NCI-H82 treated with DMSO at 0.1 percent for 48 hours (cell line): ENCODE measurements around the gene HOXA10.

Source experiments
- DNase-seq: peaks from one replicate; lab custom pipeline; 2025; ENCODE audit not compliant: unreplicated experiment; lab: John Stamatoyannopoulos, UW

The HOXA10 gene

DNA sequence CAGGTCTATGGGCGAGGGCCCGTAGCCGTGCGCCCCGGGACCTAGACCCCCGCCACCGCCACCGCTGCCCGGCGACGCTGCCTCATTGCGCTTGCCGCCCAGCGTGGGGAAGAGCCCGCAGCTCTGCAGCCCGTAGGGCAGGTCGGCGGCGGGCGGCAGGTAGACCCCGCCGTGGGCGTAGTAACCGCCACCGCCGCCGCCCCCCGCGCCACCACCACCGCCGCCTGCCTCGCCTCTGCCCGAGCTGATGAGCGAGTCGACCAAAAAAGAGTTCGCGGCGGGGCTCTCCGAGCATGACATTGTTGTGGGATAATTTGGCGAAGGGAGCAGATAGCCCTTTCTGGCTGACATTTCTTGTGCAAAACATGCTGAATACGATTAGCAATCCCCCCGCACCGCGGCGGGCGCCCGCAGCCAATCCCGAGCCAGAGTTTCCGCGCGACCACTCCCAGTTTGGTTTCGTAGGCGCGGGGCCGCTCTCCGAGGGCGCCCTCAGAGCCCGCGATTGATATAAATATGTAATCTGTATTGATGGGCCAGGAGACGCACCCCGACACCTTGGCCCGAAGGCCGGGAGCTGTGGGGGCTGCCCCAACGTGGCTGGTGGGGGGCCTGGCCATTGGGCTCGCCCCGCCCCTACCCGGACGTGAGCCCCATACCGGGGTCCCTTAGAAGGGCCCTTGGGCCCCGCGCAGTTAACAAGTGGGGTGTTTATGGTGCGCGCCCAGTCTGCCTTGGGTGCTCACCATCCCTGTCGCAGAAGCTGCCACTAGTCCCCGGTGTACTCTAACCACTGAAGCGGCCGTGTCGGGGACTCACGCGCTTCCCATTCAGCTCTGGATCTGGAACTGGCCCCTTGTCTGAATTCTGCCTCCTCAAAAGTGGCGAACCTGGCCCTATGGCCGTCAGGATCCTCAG lies at the start of gene HOXA10:
Gene HOXA10, minus strand, starts transcription at position 365 of the 918 bp plus-strand sequence. Its CDS starts 14 bp downstream, at position 351.
- DNase-seq = no peak

DNA sequence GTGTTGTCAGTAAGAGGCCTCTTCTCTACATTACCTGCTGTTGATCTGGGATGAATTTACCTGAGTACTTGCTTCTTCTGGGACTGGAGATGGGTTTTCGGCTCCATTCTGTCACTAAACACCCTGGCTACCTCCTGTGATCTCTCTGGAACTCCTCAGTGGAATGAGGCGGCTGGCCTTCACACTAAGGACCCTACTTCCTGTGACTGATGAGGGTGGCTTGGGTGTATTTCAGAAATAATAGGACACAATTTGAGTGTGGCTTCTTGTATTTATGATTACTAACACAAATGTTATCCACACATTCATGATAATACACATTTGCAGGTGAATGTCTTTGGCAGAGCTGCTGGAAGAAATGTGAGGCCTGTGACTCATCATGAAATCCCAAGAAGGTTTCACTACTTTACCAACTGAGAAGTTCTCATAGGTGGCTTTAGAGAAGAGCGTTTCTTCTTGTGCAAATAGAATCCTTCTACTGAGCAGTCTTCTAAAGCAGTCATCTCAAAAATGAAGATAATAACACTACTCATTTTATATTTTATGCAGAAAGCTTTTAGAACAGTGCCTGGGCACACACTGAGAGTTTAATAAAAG lies 47.2 kb upstream of the HOXA10 start:
- no peak for DNase-seq

DNA sequence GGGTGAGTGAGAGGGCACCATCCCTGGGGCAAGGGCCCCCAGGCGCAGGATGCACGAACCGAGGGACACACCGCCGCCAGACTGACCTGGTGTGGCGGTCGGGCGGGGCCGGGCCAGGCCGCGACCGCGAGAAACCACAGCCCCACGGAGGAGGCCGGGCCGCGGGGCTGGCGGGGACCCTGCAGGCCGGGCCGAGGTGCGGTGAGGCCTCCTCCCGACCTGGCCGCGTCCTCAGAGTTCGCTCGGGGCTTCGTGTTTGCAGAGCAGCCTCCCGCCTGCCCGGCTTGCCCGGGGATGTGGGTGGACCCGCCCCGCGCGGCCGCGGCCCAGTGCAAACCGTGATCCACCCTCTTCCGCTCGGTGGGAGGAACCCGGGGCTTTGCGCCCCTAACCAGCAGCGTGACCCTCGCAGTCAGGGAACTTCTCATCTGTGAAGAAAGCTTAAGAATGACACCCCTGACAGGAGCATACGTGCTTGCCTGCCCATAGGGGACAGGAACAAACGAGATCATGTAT lies 46.4 kb upstream of the HOXA10 start:
- no peak for DNase-seq

DNA sequence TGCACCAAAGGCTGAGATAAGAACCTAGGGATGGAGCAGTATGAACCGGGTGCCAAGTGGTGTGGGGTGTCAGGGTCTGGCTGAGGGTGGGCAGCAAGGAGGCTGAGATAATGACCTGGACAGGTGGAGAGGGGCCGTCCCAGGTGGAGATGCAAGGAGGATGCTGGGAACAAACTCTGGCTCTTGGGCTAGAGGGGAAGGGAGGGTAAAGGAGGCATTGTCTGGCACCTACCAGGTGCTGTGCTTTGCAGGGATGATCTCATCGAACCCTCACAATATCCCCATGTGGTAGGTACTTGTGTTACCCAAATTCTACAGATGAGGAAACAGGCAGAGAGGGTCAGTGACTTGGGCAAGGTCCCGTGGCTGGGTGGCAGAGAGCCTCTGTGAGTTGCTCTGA lies 45.7 kb upstream of the HOXA10 start:
- no peak for DNase-seq

DNA sequence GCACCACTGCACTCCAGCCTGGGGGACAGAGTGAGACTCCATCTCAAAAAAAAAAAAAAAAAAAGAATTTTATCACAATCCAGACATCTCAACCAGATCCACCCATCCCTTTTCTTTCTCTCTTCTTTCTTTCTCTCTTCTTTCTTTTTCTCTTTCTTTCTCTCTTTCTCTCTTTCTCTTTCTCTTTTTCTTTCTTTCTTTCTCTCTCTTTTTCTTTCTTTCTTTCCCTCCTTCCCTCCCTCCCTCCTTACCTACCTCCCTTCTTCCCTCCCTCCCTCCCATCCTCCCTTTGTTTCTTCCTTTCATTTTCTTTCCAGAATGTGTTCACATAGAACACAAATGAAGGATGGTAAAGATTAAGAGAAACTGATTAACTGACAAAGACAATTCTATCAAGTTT lies 43.8 kb upstream of the HOXA10 start:
- DNase-seq = no peak

DNA sequence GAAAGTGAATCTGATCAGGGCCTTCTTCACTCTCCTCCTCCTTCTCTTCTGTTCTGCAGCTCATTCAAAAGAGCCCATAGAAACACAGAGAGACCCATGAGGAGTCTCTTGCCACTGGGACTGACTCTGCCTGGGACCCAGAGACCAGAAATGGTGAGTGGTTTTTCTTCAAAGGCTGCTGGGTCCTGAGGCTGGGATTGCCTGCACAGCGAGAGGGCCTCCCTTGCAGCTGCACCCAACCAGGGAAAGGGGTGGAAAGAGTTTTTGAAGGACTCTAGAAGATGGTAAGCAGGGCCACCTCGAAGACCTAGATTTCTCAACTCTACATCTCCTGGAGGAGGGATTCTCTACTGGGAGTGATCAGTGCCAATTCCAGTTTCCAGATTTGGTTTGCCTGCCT lies 41.2 kb upstream of the HOXA10 start:
- DNase-seq = no peak

DNA sequence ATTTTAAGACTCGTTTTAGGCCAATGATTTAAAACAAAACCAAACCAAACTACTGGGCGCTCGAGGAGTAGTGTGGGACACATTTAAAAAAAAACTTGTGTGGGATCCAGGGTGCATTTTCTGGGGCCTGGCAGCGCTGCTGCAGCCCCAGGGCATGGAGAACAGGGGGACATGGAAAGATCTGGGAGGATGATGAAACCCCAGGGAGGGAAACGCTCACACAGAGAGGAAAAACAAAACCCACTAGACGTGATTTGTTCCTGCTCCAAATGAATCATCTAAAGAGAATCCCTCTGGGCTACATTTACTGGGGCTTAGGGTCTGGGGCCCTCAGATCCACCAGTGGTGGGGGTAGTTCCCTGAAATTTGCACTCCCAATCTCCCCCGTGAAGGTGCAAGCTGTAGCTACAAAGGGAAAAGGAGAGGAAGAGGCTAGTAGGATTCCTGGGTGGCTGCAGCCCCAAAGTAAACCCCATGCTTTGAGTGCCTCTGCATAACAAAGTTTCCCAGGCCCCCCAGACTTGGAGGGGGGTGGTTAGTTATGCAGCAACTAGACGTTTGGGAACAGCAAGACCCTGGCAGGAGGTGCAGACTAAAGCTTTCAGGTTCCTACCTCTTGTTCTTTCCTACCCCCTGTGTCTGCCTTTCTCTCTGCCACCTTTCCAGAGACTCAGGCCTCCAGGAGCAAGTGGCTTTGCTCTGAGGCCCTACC lies 40.3 kb upstream of the HOXA10 start:
- DNase-seq = no peak

DNA sequence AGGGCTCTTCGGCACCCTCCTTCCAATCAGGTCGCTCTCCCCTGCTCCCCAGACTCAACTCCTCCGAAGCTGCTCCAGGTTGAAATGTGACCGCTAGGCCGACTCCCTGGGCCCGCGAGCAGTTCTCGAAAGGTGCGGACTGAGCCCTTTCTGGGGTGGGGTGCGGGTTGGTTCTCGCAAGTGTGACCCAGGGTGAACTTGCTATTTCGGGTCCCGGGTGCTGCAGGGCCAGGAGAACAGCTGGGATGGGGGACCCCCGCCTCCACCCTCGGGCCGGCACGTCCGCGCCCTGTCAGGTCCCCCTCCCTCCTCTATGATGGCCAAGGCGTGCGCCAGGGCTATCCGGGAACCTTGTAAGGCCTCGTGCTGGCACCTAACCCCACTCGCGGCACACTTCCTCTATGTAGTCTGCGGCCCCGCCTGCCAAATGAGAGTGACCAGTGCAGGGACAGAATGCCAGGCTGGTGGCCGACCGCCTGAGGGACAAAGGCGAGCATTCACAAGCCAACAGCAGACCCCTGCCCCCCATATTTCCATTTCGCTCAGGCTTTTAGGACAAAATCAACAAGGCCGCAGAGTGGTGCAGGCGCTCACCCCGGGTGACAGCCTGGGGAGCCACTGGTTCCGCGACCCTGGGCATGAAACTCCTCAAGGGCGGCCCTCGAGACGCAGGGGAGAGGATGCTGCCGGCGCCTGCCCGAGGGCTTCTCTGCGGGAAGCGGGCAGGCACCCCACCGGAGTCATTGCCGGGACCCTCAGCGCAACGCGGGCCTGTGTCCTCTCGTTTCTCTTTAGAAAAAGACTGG lies 39.5 kb upstream of the HOXA10 start:
- DNase-seq = no peak

DNA sequence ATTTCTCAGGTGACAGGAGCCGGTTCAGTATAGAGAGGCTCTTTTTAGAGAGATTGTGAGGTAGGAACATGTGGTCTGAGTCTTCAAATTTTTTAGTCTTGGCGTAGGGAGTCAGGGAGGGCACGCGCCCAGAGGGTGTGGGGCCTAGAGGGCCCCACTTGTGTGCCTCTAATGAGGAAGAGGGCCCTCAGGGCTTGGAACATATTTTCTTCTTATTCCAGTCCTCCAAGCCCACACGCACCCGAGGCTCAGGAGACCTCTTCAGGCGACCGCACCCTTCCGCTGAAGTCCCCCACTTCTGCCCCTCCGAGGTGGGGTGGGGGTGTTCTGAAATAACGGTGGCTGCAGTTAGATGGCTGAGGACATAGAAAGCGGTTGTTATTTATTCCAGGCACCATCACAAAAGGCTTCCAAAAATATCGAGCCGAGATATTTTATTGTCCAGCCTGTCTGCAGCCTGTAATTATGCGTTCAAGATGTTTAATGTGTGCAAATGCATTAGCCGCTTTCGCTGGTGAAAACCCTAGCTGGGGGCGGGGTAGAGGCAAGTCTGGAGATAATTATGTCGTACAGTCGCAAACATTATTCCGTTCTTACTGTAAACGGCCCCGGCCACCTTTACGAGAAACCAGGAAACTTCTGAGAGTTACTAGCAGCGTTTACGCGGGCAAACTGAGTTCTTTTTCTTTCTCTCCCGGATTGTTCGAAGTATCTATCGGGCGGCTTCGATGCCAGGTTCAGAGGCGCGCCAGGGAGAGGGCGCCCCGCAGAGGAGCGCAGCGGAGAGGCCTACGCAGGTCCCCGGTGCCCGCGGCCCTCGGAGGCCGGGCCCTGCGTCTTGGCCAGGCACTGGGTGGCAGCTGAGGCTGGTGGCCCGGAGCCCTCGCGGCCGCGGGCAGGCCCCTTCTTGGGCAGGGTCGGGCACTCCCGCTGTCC lies 38.6 kb upstream of the HOXA10 start:
- no peak for DNase-seq

DNA sequence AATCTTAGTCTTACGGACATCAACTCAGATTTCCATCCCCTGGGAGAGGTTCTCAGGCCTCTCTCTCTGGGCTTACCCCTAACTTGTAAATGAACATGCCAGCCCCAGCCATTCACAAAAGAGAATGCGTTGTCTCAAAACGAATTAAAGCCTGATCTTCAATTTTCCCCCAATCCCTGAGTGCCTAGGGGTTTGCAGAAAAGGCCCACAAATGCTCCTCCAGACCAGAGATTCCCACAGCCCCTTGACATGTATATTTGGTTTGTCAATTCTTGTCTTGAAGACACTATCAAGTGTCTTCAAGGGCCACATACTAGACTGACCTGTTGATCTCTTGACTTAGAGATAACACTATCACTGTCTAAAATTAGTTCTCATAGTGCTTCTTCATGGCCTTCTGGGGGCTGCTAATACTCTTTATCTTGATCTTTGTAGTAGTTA lies 37.7 kb upstream of the HOXA10 start:
- DNase-seq = no peak

DNA sequence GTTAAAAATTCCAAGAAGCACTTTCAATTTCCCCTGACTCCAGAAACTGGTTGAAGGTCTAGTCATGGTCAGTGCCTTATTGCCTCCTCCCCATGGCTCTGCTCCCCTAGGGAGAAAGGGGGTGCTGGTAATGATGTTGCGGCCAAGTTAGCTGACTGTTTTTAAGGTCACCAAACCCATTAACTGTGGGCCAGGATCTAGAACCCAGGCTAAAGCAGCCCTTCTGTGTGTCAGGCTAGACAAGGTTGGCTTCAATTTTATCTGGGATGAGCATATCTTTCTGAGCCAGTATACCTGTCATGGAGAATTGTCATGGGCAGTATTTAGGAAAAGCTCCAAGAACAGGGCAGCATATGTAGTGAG lies 36.9 kb upstream of the HOXA10 start:
- DNase-seq = no peak

DNA sequence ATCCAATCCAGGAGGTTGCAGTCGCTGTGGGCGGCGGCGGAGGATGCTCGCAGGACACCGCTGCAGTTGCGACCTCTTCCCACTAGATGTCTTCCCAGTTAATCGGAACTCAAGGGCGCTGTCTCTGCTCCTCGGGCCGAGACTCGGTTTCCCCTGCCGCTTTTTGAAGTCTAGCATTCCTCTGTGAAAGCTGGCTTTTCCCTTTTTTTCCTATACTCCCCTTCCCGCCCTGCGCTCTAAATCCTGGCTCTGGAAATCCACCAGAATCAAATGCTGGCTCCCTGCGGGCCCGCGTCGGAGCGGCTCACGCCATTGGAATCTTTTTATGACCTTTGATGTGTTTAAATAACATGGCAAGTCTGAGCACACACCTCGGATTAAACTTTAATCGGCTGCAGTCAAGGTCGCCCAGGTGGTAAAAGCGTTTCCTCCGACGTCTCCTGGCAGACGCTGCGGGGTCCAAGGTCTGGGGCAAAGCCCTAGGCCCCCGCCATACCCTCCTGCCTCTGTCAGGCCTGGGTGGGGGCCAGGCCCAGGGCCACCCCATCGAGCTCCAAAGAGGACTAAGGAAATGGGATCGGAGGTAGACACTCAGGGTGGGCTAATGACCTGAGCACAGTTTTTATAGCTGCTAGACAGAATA lies 36.4 kb upstream of the HOXA10 start:
- DNase-seq = peak; percentile 37

DNA sequence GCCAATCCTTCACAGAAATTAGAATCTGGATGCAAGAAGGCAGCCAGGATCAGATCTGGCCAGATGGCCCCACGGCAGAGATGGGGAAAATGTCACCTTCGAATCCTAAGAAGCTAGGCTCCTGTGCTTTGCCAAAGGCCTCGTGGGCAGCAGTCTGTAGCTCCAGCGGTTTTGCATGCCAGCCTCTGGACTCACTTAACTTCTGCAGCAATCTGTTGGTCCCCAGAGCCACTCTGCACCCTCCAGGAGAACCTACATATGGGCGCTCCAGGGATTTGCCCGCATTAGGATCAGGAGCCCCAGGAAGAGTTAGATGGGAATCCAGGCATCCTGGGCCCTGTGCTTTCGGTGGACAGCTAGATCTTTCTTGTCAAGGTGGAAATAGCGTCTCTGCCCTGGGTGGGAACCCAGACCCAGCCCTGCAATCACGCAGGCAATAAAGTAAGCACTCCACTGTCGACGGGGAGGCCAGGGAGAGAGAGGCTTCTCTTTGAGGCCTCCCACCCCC lies 35.9 kb upstream of the HOXA10 start:
- DNase-seq = no peak

DNA sequence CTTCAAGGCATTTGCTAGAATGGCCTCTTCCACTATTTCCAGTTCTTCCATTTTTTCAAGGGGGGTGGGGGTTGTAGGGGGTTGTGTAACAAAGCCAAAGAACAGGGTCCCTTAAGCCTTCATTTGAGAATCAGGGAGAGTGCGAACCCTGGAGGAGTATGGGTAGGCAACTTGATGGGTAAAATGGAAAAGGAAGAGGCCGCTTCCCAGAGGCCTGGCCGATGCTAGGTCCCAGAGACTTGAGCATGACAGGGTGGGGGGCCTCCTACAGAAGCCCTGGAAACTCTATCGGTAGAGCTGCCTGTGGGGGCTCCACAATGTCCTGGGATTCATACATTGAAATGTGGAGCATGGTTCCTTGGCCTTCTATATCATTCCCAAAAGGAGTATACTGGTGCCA lies 34.9 kb upstream of the HOXA10 start:
- DNase-seq = no peak

DNA sequence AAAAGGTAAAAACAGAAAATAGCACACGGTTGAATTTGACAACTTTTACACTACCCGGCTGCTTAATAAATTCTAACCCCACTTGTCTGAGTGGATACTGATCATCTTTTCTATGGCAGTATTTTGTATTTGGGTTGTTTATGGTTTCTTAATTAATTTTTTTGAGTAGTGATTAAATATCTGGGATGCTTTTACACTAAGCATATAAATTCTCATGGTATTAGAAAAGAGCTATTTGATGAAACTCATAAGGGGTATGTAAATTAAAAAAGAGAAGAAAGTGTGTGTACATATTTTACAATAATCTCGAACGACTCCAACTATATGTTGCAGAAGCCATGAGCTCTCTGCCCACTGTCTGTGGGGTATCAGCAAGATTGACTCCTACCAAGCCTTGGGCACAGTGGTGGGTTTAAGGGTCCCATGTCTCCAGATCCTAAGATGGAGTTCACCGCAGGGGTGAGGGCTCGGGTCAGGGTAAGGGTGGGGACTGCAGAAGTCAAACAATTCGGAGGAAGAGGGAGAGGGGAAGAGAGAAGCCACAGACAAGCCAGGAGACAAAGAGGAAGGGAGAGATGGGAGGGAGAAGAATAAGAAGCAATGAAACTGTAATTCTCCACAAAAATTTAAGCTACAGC lies 33.3 kb upstream of the HOXA10 start:
- DNase-seq = no peak

DNA sequence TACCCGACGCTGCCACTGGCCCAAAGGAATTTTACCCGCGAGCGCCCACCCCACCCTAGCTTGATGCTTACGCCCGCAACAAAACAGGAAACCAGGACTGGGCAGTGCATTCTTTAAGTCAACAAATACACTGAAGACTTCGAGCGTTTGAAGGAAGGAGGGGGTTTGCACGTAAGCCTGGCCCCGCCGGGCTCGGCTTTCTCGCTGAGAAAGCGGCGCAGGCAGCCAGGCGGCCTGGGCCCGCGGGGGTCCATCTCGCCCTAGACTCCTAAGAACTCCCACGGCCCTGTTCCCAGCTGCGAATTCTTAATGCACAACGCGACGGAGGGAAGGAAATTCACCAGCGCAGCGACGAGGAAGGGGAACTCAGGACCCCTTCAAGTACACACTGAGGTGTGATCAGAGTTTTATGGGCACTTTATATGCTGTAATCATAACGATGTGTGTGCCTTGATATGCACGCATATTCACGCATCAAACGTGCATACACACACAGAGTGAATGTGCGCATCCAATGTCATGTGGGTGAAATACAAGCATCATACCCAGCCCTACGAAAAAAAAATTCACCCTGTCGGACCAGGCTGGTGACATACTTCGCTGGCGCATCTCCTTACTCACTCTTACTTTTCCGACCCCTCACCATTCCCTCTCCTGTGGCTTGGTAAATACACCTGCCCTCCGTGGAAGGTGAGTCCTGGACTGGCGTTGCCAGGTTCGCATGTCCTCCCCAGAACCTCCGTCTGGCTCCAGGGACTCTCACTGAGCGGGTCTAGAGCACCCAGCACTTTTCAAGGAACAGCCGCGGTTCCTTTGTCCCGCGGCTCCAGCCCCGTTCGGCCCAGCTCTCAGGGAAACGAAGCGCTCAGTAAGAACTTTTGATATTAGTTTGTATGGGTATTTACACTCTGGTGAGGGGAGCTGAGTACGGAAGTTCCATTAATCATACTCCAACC lies 31.5 kb upstream of the HOXA10 start:
- no peak for DNase-seq

DNA sequence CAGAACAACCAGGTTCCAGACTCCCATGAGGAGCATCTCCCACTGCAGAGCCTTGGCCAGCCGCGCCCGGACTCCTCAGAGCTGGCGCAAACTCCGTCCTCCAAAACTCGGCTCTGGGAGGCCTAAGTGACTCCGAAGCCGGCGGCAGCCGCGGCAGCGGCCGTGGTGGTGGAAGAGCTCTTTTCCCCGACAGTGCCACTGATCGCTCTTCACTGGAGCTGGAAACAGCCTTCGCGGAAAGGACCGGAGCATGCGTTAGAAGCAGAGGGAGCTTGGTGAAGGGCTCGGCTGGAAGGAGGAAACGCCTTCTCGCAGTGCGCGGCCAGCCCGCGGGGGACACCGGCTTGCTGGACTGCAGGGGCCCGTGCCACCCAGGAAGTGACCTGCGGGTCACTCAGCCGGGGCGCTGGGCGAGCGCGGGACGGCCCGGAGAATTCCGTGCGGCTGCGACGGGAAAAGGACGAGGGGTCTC lies 30.8 kb upstream of the HOXA10 start:
- DNase-seq = no peak
